Large intestine (tissue), 3 donors: Measurements from ENCODE around the gene SERTAD2. TPM values are rescaled to one million over a fixed set of nuclear protein-coding genes. Genes with fewer than 3 reads are reported as not detected.

Source experiments
- DNase-seq, 2 donors: peaks; one replicate each; pipeline versions ENCODE4 v3.0.0 to v3.0.0-alpha.2; 2013
- H3K27ac ChIP-seq: one replicate; pipeline ENCODE4 v1.5.1; 2013; ENCODE audit warnings: low read length
- H3K27me3 ChIP-seq: 2 replicates; pipeline ENCODE4 v1.6.1; 2013; ENCODE audit warnings: low read length; ENCODE audit not compliant: control insufficient read depth, insufficient read depth
- H3K36me3 ChIP-seq: 2 replicates; pipeline ENCODE4 v1.6.1; 2013; ENCODE audit warnings: low read length; ENCODE audit not compliant: control insufficient read depth, insufficient read depth
- H3K4me1 ChIP-seq: one replicate; pipeline ENCODE4 v1.6.1; 2013; ENCODE audit warnings: low read length; ENCODE audit not compliant: control insufficient read depth, insufficient read depth
- H3K4me3 ChIP-seq: one replicate; pipeline ENCODE4 v1.5.1; 2013; ENCODE audit warnings: low read length
- H3K9me3 ChIP-seq: one replicate; pipeline ENCODE4 v1.6.1; 2013; ENCODE audit warnings: mild to moderate bottlenecking, low read depth, low read length, moderate library complexity; ENCODE audit not compliant: control insufficient read depth
- WGBS: methylation state at CpG from one replicate; pipeline ENCODE4 v1.1.5; 2013; ENCODE audit warnings: low lambda C conversion rate; ENCODE audit not compliant: insufficient coverage; 5-methylcytosine and 5-hydroxymethylcytosine counted together
- polyA plus RNA-seq: library from polyadenylated mRNA; unstranded; fragments of 120-200 nt; gene quantifications from one replicate; pipeline ENCODE4 v1.2.1, GENCODE V29; 2013

Gene SERTAD2
- polyA plus RNA-seq, 1 donor, result 19.7 TPM

DNA sequence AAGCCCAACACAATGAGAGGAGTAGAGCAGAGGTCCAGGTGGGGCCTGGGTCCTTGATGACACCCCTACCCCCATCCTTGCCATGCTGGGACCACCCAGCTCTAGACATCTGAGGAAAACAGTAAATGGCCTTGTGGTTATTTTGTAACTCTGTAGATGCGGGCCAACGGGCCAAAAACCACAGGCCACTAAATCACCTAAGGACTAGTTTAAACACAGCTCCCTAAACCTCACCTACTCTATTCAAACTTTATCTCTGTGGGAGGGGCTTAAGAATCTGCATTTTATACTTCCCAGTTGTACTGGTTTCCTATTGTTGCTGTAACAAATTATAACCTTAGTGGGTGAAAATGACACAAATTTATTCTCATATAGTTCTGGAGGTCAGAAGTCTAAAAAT lies 19.0 kb upstream of the SERTAD2 start:
- no peaks in the 10 kb centered on the region for H3K36me3 ChIP-seq
- DNase-seq, result no peak
- no peaks in the 10 kb centered on the region for H3K27me3 ChIP-seq
- no peaks in the 10 kb centered on the region for H3K9me3 ChIP-seq
- H3K27ac ChIP-seq, result no peak overlapping the region
- no peaks in the 10 kb centered on the region for H3K4me1 ChIP-seq
- no CpG with 5 or more reads among the region's 2 CpGs for WGBS
- no peak overlapping the region for H3K4me3 ChIP-seq

GRCh38 chr2:64670047-64670446 lies 16.3 kb upstream of the SERTAD2 start:
- Histone ChIP-seq H3K9me3 (no peaks in the 10 kb centered on the region), H3K4me3 (no peak overlapping the region), H3K27ac (no peak overlapping the region), H3K4me1 (no peaks in the 10 kb centered on the region), H3K36me3 (no peaks in the 10 kb centered on the region), H3K27me3 (no peaks in the 10 kb centered on the region)
- DNase-seq, result no peak

GRCh38 chr2:64669288-64669687 lies 15.6 kb upstream of the SERTAD2 start:
- no peaks in the 10 kb centered on the region for H3K9me3 ChIP-seq
- no peaks in the 10 kb centered on the region for H3K36me3 ChIP-seq
- no CpG with 5 or more reads among the region's 2 CpGs for WGBS
- H3K27ac ChIP-seq, result no peak overlapping the region
- no peak for DNase-seq
- H3K4me3 ChIP-seq, result no peak overlapping the region
- no peaks in the 10 kb centered on the region for H3K27me3 ChIP-seq
- no peaks in the 10 kb centered on the region for H3K4me1 ChIP-seq

GRCh38 chr2:64668542-64668941 lies 14.8 kb upstream of the SERTAD2 start:
- Histone ChIP-seq H3K4me1 (no peaks in the 10 kb centered on the region), H3K27me3 (no peaks in the 10 kb centered on the region), H3K27ac (no peak overlapping the region), H3K4me3 (no peak overlapping the region), H3K9me3 (no peaks in the 10 kb centered on the region), H3K36me3 (no peaks in the 10 kb centered on the region)
- peak in 1 of 2 donors; percentile 31 for DNase-seq
- WGBS, result 80% methylated on average over 2 of the region's 3 CpGs

DNA sequence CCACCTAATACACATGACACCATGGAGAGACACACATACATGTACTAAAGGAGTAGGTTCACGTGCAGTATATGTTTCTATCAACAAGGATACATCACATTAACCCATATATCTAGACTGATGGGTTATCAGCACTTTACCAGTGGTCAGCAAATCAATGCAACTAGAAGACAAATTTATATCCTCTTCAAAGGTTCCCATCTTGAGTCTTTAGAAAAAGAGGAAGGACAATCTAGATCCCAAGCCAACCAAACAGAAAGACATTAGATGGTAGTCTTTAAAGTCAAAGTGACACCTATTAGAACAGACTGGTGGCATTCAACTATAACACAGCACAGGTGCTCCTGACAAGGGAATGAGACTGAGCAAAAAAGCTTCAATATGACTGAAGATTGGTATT lies 13.8 kb upstream of the SERTAD2 start:
- no peak overlapping the region for H3K27ac ChIP-seq
- WGBS, result no CpG with 5 or more reads among the region's 1 CpG

DNA sequence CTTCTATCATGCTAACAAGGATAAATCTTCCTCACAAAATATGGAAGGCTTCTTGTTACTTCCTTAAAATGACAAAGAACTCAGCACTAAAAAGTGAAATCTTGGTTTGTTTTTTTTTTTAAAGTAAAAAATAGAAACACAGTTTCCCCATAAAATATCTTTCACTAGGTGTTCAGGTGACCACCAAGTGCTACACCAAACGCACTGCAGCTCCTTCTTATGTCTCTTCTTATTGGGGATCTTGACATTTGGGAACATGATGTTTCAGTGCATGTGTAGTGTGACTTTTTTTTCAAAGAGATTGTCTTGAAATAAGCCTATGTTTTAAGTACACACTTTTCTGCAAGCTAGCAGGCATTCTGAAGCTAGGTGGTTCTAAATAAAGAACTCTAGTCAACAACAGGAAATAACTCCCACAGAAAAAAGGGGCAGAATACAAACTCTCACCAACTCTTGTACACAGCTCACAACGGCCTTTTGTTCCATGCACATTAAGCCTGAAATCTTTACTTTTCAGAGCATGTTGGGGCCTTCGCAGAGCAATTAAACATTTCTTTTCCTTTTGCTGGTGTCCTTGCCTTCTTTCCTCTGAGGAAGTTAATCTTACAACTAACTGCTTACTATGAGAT lies 13.2 kb upstream of the SERTAD2 start:
- no peak for DNase-seq
- WGBS, result no CpG with 5 or more reads among the region's 3 CpGs
- H3K27ac ChIP-seq, result no peak overlapping the region

More for the DNA sequence above, 13.8 kb upstream of the SERTAD2 start:
- Histone ChIP-seq H3K9me3 (no peaks in the 10 kb centered on the region), H3K4me1 (no peaks in the 10 kb centered on the region), H3K27me3 (no peaks in the 10 kb centered on the region), H3K4me3 (no peak overlapping the region), H3K36me3 (no peaks in the 10 kb centered on the region)
- no peak for DNase-seq

DNA sequence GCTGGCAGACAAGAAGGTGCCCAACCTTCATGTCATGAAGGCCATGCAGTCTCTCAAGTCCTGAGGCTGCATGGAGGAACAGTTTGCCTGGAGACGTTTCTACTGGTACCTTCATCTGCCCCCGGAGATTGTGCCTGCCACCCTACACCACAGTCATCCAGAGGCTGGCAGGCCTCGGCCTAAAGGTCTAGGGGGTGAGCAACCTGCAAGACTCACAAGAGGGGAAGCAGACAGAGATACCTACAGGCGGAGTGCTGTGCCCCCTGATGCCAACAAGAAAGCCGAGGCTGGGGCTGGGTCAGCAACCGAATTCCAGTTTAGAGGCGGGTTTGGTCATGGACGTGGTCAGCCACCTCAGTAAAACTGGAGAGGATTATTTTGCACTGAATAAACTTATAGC lies 12.0 kb upstream of the SERTAD2 start:
- Histone ChIP-seq H3K9me3 (no peaks in the 10 kb centered on the region), H3K36me3 (no peaks in the 10 kb centered on the region), H3K4me1 (no peaks in the 10 kb centered on the region), H3K4me3 (no peak overlapping the region), H3K27me3 (no peaks in the 10 kb centered on the region), H3K27ac (no peak overlapping the region)
- no CpG with 5 or more reads among the region's 8 CpGs for WGBS
- DNase-seq, result no peak

More for the DNA sequence above, 13.2 kb upstream of the SERTAD2 start:
- no peak overlapping the region for H3K4me3 ChIP-seq
- no peaks in the 10 kb centered on the region for H3K27me3 ChIP-seq
- no peaks in the 10 kb centered on the region for H3K4me1 ChIP-seq
- no peaks in the 10 kb centered on the region for H3K9me3 ChIP-seq
- no peaks in the 10 kb centered on the region for H3K36me3 ChIP-seq

GRCh38 chr2:64663402-64663801 lies 9.7 kb upstream of the SERTAD2 start:
- no peaks in the 10 kb centered on the region for H3K9me3 ChIP-seq

GRCh38 chr2:64661741-64662169 lies 8.0 kb upstream of the SERTAD2 start:
- no CpG with 5 or more reads among the region's 2 CpGs for WGBS
- no peaks in the 10 kb centered on the region for H3K27me3 ChIP-seq
- no peak for DNase-seq
- no peaks in the 10 kb centered on the region for H3K36me3 ChIP-seq
- no peaks in the 10 kb centered on the region for H3K9me3 ChIP-seq
- no peak overlapping the region for H3K4me3 ChIP-seq
- no peaks in the 10 kb centered on the region for H3K4me1 ChIP-seq
- no peak overlapping the region for H3K27ac ChIP-seq

More at GRCh38 chr2:64663402-64663801, 9.7 kb upstream of the SERTAD2 start:
- Histone ChIP-seq H3K36me3 (no peaks in the 10 kb centered on the region), H3K27ac (no peak overlapping the region), H3K27me3 (no peaks in the 10 kb centered on the region), H3K4me1 (no peaks in the 10 kb centered on the region), H3K4me3 (no peak overlapping the region)
- no CpG with 5 or more reads among the region's 1 CpG for WGBS
- DNase-seq, result no peak

DNA sequence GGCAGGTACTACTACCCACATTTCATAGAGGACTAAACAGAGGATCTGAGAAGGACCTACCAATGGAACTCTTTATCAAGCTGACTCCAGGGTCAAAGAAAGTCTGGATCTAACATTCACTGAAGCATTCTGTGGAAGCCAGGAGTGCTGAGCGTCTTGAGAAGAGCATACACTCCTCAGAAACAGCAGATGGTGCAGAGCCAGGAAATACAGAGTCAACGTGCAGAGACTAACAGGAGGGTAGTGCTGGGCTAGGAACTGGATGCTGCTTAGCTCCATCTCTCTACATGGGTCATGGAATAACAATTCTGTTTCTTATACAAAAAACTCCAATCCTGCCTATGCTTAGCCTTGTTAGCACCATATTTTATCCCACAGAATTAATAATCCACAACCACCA lies 5.5 kb upstream of the SERTAD2 start:
- Histone ChIP-seq H3K4me1 (peaks cover 3% of the 10 kb centered on the region), H3K9me3 (no peaks in the 10 kb centered on the region), H3K27ac (no peak overlapping the region), H3K27me3 (no peaks in the 10 kb centered on the region), H3K4me3 (no peak overlapping the region), H3K36me3 (no peaks in the 10 kb centered on the region)
- 67% methylated on average over 1 of the region's 2 CpGs for WGBS
- DNase-seq, result no peak

GRCh38 chr2:64658269-64658668 lies 4.6 kb upstream of the SERTAD2 start:
- no peak overlapping the region for H3K4me3 ChIP-seq
- no peaks in the 10 kb centered on the region for H3K9me3 ChIP-seq
- WGBS, result no CpG with 5 or more reads among the region's 6 CpGs
- H3K36me3 ChIP-seq, result no peaks in the 10 kb centered on the region
- no peak for DNase-seq
- no peaks in the 10 kb centered on the region for H3K27me3 ChIP-seq
- H3K4me1 ChIP-seq, result peaks cover 3% of the 10 kb centered on the region
- no peak overlapping the region for H3K27ac ChIP-seq
